OCI-LY1 (cell line): Measurements from ENCODE around the gene SNCB.

Experiments
- H2AFZ ChIP-seq: fragments of 200-600 bp; sonication (generic), shearing (Covaris generic); 2 replicates; pipeline ENCODE4 v1.6.0; 2014; ENCODE audit warnings: antibody characterized with exemption, mild to moderate bottlenecking, low read length
- H3F3A ChIP-seq: fragments of 200-600 bp; sonication (generic), shearing (Covaris generic); 2 replicates; pipeline ENCODE4 v1.6.0; 2014; ENCODE audit warnings: mild to moderate bottlenecking, antibody characterized with exemption, low read length, moderate library complexity; ENCODE audit not compliant: insufficient read depth
- H3K27ac ChIP-seq: fragments of 200-600 bp; sonication (generic); 2 replicates; pipeline ENCODE4 v1.5.1; 2014; ENCODE audit warnings: low read length, mixed run types, mild to moderate bottlenecking, low read depth; ENCODE audit not compliant: poor library complexity, severe bottlenecking
- H3K27me3 ChIP-seq: fragments of 200-600 bp; sonication (generic); 2 replicates; pipeline ENCODE4 v1.6.0; 2014; ENCODE audit warnings: antibody characterized with exemption, mild to moderate bottlenecking, low read length, moderate library complexity; ENCODE audit not compliant: insufficient read depth
- H3K36me3 ChIP-seq: fragments of 200-600 bp; sonication (generic); 2 replicates; pipeline ENCODE4 v1.6.1; 2014; ENCODE audit warnings: mild to moderate bottlenecking, antibody characterized with exemption, low read length, moderate library complexity, mixed read lengths; ENCODE audit not compliant: insufficient read depth
- H3K4me1 ChIP-seq: fragments of 200-600 bp; sonication (generic); 2 replicates; pipeline ENCODE4 v1.5.1; 2014; ENCODE audit warnings: mild to moderate bottlenecking, low read length, moderate library complexity; ENCODE audit not compliant: insufficient read depth, severe bottlenecking
- H3K4me2 ChIP-seq: fragments of 200-600 bp; sonication (generic), shearing (Covaris generic); 2 replicates; pipeline ENCODE4 v1.6.1; 2014; ENCODE audit warnings: low read length
- H3K4me3 ChIP-seq: fragments of 200-600 bp; sonication (generic); 2 replicates; pipeline ENCODE4 v1.5.1; 2014; ENCODE audit warnings: low read length, low read depth, mild to moderate bottlenecking, mixed read lengths; ENCODE audit not compliant: poor library complexity, severe bottlenecking
- H3K79me2 ChIP-seq: fragments of 200-600 bp; shearing (Covaris generic); 2 replicates; pipeline ENCODE4 v1.6.1; 2016; ENCODE audit warnings: mixed run types, low read length, mixed read lengths; ENCODE audit not compliant: insufficient read depth
- H3K9ac ChIP-seq: fragments of 200-600 bp; sonication (generic), shearing (Covaris generic); 2 replicates; pipeline ENCODE4 v1.6.1; 2014; ENCODE audit warnings: mild to moderate bottlenecking, low read length, mixed read lengths
- H3K9me2 ChIP-seq: fragments of 200-600 bp; sonication (generic), shearing (Covaris generic); 2 replicates; pipeline ENCODE4 v1.6.1; 2014; ENCODE audit warnings: low read depth, mild to moderate bottlenecking, low read length, mixed read lengths
- H3K9me3 ChIP-seq: fragments of 200-600 bp; shearing (Covaris generic); 2 replicates; pipeline ENCODE4 v1.6.1; 2014; ENCODE audit warnings: low read length, mixed read lengths
- H4K20me1 ChIP-seq: fragments of 200-600 bp; sonication (generic), shearing (Covaris generic); 2 replicates; pipeline ENCODE4 v1.6.0; 2016; ENCODE audit warnings: mild to moderate bottlenecking, low read length; ENCODE audit not compliant: insufficient read depth
- EZH2 ChIP-seq: fragments of 200-600 bp; sonication (generic), shearing (Covaris generic); IDR thresholded peaks from 2 replicates; pipeline ENCODE4 v1.8.0; 2017; ENCODE audit warnings: borderline replicate concordance, mixed run types, mild to moderate bottlenecking, antibody characterized with exemption, low read length, moderate library complexity, mixed read lengths
- TF ChIP-seq, protein P1 (sequence below): fragments of 200-600 bp; sonication (generic), shearing (Covaris generic); IDR thresholded peaks from 2 replicates; pipeline ENCODE4 v1.5.1; 2017; ENCODE audit warnings: mild to moderate bottlenecking, antibody characterized with exemption, low read length, moderate library complexity, mixed read lengths

Gene SNCB

DNA sequence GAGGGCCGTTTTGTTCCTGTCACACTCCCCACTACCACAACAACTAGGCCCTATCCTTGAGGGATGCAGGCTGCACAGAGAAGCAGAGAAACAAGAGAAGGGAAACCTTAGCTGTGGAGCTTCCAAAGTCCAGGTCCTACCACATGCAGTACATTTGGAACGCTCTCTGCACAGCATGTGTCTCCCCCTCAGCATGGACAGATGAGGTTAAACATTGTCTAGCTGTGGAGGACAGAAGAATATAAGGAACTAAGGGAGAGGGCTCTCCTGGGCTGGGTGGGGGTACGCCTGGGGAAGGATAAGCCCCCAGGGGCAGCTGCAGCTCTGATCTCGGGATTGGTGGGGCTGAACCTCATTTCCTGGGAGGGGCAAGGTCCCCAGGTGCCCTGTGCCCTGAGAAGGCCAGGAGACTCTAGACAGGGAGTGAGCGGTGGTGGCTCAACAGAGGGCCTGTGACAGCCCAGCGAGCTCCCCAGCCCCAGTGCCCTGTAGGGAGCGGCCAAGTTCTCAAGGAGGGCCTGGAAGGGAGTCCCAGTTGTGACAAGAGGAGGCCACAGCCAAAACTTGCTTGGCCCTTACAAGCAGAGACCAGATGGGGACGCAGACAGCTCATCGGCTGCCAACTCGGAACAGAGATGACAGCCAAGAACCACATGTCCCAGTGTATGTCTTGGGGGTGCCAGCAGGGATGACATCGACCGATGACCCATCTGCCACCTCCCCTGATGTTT is 47.0 kb upstream of the SNCB start:
- Histone ChIP-seq H3K9me3 (no peaks in the 10 kb centered on the region), H3K36me3 (no peaks in the 10 kb centered on the region), H4K20me1 (no peaks in the 10 kb centered on the region), H3K9ac (no peak overlapping the region), H3K4me1 (no peaks in the 10 kb centered on the region), H3F3A (no peaks in the 10 kb centered on the region), H2AFZ (no peak overlapping the region), H3K4me2 (no peak overlapping the region), H3K79me2 (no peaks in the 10 kb centered on the region), H3K27me3 (no peaks in the 10 kb centered on the region; the same call in 1 of the 2 replicates), H3K9me2 (no peaks in the 10 kb centered on the region), H3K27ac (no peak overlapping the region), H3K4me3 (no peak overlapping the region)
- TF ChIP-seq, protein P1, sequence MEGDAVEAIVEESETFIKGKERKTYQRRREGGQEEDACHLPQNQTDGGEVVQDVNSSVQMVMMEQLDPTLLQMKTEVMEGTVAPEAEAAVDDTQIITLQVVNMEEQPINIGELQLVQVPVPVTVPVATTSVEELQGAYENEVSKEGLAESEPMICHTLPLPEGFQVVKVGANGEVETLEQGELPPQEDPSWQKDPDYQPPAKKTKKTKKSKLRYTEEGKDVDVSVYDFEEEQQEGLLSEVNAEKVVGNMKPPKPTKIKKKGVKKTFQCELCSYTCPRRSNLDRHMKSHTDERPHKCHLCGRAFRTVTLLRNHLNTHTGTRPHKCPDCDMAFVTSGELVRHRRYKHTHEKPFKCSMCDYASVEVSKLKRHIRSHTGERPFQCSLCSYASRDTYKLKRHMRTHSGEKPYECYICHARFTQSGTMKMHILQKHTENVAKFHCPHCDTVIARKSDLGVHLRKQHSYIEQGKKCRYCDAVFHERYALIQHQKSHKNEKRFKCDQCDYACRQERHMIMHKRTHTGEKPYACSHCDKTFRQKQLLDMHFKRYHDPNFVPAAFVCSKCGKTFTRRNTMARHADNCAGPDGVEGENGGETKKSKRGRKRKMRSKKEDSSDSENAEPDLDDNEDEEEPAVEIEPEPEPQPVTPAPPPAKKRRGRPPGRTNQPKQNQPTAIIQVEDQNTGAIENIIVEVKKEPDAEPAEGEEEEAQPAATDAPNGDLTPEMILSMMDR: no peak
- TF ChIP-seq EZH2: no peak

DNA sequence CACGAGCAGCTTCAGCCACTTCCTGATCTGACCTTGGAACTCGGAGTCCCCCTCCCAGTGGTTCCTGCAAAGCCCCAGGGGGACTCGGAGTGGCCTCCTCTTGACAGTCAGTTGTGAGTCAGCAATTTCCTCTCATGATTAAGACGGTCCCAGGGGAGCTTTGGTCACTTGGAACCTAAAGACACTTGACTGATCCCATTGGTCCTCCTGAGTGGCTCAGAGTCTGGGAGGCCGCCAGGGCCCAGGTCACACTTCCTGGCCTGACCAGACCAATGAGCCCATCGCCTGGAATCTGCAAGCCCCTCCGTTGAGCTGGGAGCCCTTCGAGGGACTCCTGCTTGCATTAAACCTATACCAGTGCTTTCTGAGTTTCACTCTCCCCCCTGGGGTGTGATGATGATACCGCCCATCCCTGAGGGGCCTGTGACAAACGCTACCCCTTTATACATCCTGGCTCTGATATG is 46.1 kb upstream of the SNCB start:
- Histone ChIP-seq H3F3A (no peaks in the 10 kb centered on the region), H3K9me3 (no peaks in the 10 kb centered on the region), H3K36me3 (no peaks in the 10 kb centered on the region), H3K9ac (no peak overlapping the region), H3K79me2 (no peaks in the 10 kb centered on the region), H3K4me2 (no peak overlapping the region), H3K4me1 (no peaks in the 10 kb centered on the region), H3K9me2 (no peaks in the 10 kb centered on the region), H3K4me3 (no peak overlapping the region), H2AFZ (no peak overlapping the region), H4K20me1 (no peaks in the 10 kb centered on the region), H3K27me3 (no peaks in the 10 kb centered on the region; the same call in 1 of the 2 replicates), H3K27ac (no peak overlapping the region)
- TF ChIP-seq, protein P1: no peak
- no peak for TF ChIP-seq EZH2

DNA sequence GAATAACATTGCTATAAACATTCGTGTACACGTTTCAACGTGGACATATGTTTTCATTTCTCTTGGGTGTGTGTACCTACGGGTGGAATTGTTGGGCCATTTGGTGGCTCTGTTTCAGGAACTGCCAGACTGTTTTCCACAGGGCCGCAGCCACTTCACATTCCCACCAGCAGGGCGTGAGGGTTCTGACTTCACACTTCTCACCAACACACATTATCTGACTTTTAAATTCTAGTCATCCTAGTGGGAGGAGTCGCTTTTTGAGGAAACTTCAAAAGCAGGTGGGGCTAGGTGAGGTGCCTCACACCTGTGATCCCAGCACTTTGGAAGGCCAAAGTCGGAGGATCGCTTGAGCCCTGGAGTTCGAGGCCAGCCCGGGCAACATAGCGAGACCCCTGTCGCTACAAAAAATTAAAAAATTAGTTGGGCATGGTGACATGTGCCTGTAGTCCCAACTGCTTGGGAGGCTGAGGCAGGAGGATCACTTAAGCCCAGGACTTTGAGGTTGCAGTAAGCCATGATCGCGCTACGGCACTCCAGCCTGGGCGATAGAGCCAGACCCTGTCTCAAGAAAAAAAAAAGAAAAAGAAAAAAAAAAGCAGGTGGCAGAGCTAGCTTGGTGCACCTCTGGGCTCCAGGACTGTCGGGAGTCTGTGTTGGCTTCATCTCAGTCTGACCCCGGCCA is 45.5 kb upstream of the SNCB start:
- TF ChIP-seq, protein P1: no peak
- TF ChIP-seq EZH2: no peak
- Histone ChIP-seq H3K9me3 (no peaks in the 10 kb centered on the region), H3K27me3 (no peaks in the 10 kb centered on the region; the same call in 1 of the 2 replicates), H3K9ac (no peak overlapping the region), H3F3A (no peaks in the 10 kb centered on the region), H3K27ac (no peak overlapping the region), H3K79me2 (no peaks in the 10 kb centered on the region), H4K20me1 (no peaks in the 10 kb centered on the region), H3K4me3 (no peak overlapping the region), H3K36me3 (no peaks in the 10 kb centered on the region), H2AFZ (no peak overlapping the region), H3K4me2 (no peak overlapping the region), H3K9me2 (no peaks in the 10 kb centered on the region), H3K4me1 (no peaks in the 10 kb centered on the region)
